Spinal cord (tissue), 10 donors: ENCODE data around the gene FNDC1. TPM values are rescaled to one million over a fixed set of nuclear protein-coding genes. Genes with fewer than 3 reads are reported as not detected.

Source experiments
- DNase-seq, 6 donors: peaks; one replicate each; pipeline versions ENCODE4 v3.0.0 to v3.0.0-alpha.2; 2013 to 2015; ENCODE audit warnings: low spot score in 6 of 6, low read depth in 4 of 6
- H3K27ac ChIP-seq: one replicate; pipeline ENCODE4 v1.5.1; 2013; ENCODE audit warnings: low read depth, low read length, control low read depth
- H3K27me3 ChIP-seq: one replicate; pipeline ENCODE4 v1.6.1; 2013; ENCODE audit warnings: low read length; ENCODE audit not compliant: control insufficient read depth, insufficient read depth
- H3K36me3 ChIP-seq: one replicate; pipeline ENCODE4 v1.6.1; 2013; ENCODE audit warnings: low read length; ENCODE audit not compliant: control insufficient read depth, insufficient read depth
- H3K4me1 ChIP-seq: one replicate; pipeline ENCODE4 v1.6.1; 2013; ENCODE audit warnings: low read length; ENCODE audit not compliant: control insufficient read depth, insufficient read depth
- H3K4me3 ChIP-seq: one replicate; pipeline ENCODE4 v1.5.1; 2013; ENCODE audit warnings: low read depth, low read length, control low read depth
- H3K9me3 ChIP-seq: one replicate; pipeline ENCODE4 v1.6.1; 2013; ENCODE audit warnings: low read length; ENCODE audit not compliant: control insufficient read depth, insufficient read depth
- WGBS: methylation state at CpG from one replicate; pipeline ENCODE4 v1.1.5; 2013; ENCODE audit warnings: missing lambda C conversion rate; ENCODE audit not compliant: insufficient coverage; 5-methylcytosine and 5-hydroxymethylcytosine counted together
- polyA plus RNA-seq, 2 donors: library from polyadenylated mRNA; unstranded; fragments of 120-200 nt; gene quantifications; one replicate each; pipeline ENCODE4 v1.2.1, GENCODE V29; 2013; ENCODE audit not compliant: insufficient read length in 2 of 2
- total RNA-seq, 2 donors: library from RNA; depleted of rRNA in 1 of 2; stranded (reverse); fragments of 120-200 nt in 1 of 2; fragments of >200 nt in 1 of 2; gene quantifications; one replicate each; pipeline versions ENCODE4 v1.2.3 to v1.2.4, GENCODE V29; 2013 to 2014
- donor health status: healthy.

The FNDC1 gene
- total and polyA plus RNA-seq, 4 donors: 10.7 to 49.0 (median 27.2) TPM

DNA sequence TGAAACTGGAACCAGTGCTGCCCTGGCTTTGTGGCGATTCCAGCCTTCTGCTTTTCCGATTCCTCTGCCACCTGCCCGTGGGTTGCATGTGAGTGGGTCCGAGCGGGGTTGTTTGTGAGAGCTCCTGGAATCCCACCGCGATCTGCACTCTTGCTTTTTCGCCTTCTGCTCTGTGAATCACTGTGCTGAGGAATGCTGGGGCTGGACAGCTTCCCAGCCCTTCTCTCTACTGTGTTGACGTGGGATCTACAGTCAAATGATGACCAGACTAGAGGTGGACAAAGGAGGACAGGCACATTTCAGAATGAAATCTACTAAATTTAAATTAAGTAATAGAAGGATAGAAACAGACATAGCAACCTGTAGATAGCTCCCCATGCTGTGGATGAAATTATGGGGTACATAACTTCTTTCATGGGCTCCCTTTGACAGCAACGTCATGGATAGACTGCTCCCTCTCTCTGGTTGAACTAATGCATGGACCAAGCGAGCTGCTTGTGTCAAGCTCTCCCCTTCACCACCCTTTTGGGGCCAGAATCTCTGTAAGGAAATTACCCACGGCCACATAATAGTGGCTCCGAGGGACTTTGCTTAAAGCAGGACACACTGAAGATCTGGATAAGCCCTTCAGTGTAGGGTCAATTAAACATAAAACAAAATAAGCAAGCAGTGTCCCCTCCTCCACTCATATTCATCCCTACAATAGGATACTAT is 2.0 kb downstream of the FNDC1 start:
- Histone ChIP-seq H3K4me1 (peaks cover 20% of the 10 kb centered on the region), H3K27me3 (peaks cover 66% of the 10 kb centered on the region), H3K4me3 (peak overlapping the region; percentile 54), H3K9me3 (no peaks in the 10 kb centered on the region), H3K27ac (peak overlapping the region; percentile 82), H3K36me3 (no peaks in the 10 kb centered on the region)
- DNase-seq: peak in 1 of 6 donors; percentile 59
- 49% methylated on average over 11 of the region's 13 CpGs for WGBS

DNA sequence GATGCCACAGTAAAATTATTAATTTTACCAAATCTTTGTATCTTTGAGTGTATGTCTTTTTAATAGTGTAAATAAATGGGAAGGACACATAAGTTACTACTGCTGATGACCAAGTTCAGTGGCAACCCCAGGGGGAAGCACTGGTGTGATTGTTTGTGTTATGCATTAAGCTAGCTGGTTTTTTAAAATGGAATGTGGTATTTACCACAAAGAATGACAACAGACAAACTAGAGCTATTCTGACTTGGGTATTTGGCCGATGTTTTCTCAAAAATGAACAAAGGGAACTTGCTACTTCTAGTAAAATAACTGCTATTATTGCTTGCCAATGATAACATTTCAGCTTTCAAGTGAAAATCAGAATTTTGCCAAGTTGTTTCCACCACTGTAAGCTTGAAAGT is 2.9 kb downstream of the FNDC1 start:
- WGBS: no CpG with 5 or more reads among the region's 1 CpG
- H3K4me1 ChIP-seq: peaks cover 20% of the 10 kb centered on the region
- no peak for DNase-seq

DNA sequence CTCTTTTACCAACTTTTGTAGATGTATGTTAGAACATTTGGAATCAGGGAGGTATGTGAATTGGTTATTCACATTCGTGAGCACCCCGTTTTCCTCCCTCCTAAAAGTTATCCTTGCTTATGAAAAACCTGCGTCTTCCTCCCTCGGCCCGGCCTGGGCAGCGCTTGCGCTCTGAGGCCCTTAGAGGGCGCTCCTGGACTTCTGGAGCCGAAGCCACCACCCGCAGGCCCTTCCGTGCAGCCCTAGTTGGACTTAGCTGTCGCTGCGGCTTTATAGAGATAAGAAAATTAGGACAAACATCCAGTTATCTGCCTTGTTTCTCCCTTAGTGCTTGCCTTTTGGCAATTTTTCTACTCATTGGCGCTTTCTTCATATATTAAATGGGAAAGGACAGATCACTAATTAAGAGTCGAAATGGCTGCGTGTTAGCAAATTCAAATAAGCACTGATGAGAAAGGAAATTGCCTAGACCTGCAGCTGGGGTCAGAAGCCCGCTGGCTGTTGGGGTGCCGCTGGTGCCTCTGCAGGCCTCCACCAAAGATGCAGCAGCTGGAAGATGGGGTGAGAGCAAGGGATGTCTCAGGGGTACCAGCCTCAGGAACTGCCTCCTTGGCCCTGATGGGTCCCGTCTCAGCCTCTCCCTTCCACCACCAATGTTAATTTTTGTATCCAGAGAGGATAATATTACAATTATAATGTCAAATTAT is 5.2 kb downstream of the FNDC1 start:
- Histone ChIP-seq H3K27ac (peak overlapping the region; percentile 25), H3K36me3 (no peaks in the 10 kb centered on the region), H3K27me3 (peaks cover 48% of the 10 kb centered on the region), H3K4me3 (no peak overlapping the region), H3K9me3 (no peaks in the 10 kb centered on the region), H3K4me1 (peaks cover 14% of the 10 kb centered on the region)
- DNase-seq: peak in 5 of 6 donors; percentile 57 to 92 (median 68)
- 13% methylated on average over 8 of the region's 19 CpGs for WGBS

More for the DNA sequence above, 2.9 kb downstream of the FNDC1 start:
- H3K27ac ChIP-seq: no peak overlapping the region
- H3K4me3 ChIP-seq: no peak overlapping the region
- H3K36me3 ChIP-seq: no peaks in the 10 kb centered on the region
- peaks cover 66% of the 10 kb centered on the region for H3K27me3 ChIP-seq
- H3K9me3 ChIP-seq: no peaks in the 10 kb centered on the region

DNA sequence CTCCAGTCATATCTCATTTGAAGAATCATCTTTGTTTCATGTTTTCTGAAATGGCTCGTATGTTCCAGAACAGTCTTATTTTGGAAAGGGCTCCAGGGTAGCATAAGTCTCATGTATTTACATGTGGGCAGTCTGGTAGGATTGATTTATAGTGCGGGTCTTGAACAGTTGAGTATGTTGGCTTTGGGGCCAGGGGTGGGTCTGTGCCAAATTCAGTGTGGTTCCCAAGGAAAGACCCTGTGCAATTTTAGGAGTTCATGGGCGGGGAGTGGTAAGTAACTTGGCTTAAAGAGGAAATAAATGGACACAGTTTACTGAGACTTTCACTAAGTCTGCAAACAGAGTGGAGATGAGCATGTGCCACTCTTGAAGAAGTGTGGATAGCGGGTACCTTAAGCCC is 7.7 kb downstream of the FNDC1 start:
- WGBS: 91% methylated on average over 4 of the region's 4 CpGs
- H3K36me3 ChIP-seq: no peaks in the 10 kb centered on the region
- DNase-seq: no peak

DNA sequence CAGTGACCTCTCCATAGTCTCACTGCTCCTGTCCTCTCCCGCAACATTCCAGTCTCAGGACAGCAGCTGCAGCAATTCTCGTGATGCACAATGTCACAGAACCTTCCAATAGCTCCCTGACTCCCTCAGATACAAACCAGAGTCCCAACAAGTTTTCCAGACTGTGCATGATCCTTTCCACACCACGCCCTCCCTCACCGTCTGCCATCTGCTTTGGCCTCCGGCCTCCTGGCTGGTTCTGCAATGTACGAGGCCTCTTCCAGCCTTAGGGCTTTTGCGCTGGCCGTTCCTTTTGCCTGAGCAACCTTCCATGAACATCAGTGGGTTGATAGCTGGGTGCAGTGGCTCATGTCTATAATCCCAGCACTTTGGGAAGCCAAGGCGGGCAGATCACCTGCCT is 9.6 kb downstream of the FNDC1 start:
- H3K27ac ChIP-seq: no peak overlapping the region
- 96% methylated on average over 9 of the region's 9 CpGs for WGBS
- no peak overlapping the region for H3K4me3 ChIP-seq
- H3K36me3 ChIP-seq: no peaks in the 10 kb centered on the region
- no peaks in the 10 kb centered on the region for H3K9me3 ChIP-seq
- peaks cover 8% of the 10 kb centered on the region for H3K27me3 ChIP-seq
- H3K4me1 ChIP-seq: peaks cover 6% of the 10 kb centered on the region
- DNase-seq: no peak

More for the DNA sequence above, 7.7 kb downstream of the FNDC1 start:
- H3K9me3 ChIP-seq: no peaks in the 10 kb centered on the region
- peaks cover 6% of the 10 kb centered on the region for H3K4me1 ChIP-seq
- peaks cover 25% of the 10 kb centered on the region for H3K27me3 ChIP-seq
- H3K4me3 ChIP-seq: no peak overlapping the region
- H3K27ac ChIP-seq: no peak overlapping the region

DNA sequence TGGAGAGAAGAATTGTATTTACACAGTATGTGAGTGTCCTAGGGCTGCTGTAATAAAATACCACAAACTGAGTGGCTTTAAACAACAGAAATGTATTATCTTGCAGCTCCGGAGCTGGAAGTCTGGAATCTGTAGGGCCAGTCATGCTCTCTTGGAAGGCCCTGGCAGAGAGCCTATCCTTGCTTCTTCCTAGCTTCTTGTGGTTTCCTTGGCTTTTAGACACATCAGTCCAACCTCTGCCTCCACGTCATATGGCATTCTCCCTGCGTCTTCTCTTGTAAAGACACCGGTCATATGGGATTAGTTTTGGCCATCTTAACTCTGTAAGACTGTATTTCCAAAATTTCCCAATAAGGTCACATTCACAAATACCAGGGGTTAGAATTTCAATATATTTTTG is 10.8 kb downstream of the FNDC1 start:
- Histone ChIP-seq H3K4me1 (no peaks in the 10 kb centered on the region), H3K4me3 (no peak overlapping the region), H3K9me3 (no peaks in the 10 kb centered on the region), H3K27ac (no peak overlapping the region), H3K36me3 (no peaks in the 10 kb centered on the region), H3K27me3 (peaks cover 2% of the 10 kb centered on the region)
- WGBS: 42% methylated on average over 1 of the region's 4 CpGs
- no peak for DNase-seq

DNA sequence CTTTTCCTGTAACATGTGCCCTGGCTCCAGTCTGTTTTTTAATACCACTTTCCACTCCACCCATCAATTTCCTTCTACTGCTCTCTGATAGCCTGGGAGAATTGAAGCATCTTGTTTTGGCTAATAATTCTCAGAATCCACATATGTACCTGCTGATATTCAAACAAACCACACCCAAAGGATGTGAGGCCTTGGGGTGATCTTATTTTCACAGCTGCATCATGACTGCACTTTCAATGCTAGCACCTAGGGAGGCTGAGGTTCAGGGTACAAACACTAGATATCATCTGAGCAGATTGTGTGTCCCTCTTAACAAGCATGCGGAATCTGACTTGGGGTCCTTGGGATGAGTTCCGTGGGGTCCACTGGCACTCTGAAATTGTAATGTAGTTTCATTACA is 12.7 kb downstream of the FNDC1 start:
- no peak overlapping the region for H3K4me3 ChIP-seq
- no peak overlapping the region for H3K27ac ChIP-seq
- no peaks in the 10 kb centered on the region for H3K36me3 ChIP-seq
- no peak for DNase-seq
- peaks cover 2% of the 10 kb centered on the region for H3K27me3 ChIP-seq
- no peaks in the 10 kb centered on the region for H3K9me3 ChIP-seq
- no peaks in the 10 kb centered on the region for H3K4me1 ChIP-seq
- whole genome bisulfite sequencing: 100% methylated on average over 1 of the region's 2 CpGs

DNA sequence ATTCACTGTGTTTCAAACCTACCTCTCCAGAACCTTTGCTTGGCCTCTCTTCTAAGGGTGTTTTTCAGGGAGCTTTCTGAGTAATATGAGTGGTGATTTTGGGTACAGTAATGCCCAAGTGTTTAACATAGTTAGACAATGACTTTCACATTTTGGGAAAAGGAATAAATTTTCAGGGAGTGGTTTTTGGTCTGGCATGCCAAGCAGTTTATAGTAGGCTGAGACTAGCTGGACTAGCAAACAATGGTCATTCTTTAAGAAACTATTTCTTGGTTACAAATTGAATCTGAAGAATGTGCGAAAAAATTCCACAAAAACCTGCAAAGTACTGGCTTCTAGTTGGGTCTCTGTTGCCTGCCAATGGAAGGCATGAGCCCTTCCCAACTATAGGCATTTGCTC is 15.4 kb downstream of the FNDC1 start:
- WGBS: no CpG with 5 or more reads among the region's 1 CpG
- Histone ChIP-seq H3K27me3 (peaks cover 2% of the 10 kb centered on the region), H3K4me3 (no peak overlapping the region), H3K27ac (no peak overlapping the region), H3K4me1 (no peaks in the 10 kb centered on the region), H3K36me3 (no peaks in the 10 kb centered on the region), H3K9me3 (no peaks in the 10 kb centered on the region)
- DNase-seq: no peak

DNA sequence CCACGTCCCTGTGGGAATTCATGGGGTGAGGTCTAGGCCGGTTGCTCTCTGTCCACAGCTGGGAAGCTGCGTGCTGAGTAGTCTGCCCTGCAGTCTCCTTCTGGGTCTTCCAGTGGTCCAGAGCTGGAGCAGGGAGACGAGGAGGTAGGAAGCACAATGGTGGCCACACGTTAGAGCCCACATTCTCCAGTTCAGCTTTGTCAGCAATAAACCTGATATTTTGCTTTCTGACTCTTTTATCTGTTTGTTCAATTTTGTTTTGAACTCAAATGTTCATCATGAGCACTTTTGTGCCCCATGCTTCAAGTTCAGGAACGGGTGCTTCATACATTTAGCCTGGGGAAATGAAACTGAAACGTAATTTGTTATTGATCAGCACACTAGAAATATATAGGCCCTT is 21.3 kb downstream of the FNDC1 start:
- no peak for DNase-seq
- Histone ChIP-seq H3K27me3 (no peaks in the 10 kb centered on the region), H3K9me3 (no peaks in the 10 kb centered on the region), H3K4me1 (no peaks in the 10 kb centered on the region), H3K27ac (no peak overlapping the region), H3K36me3 (no peaks in the 10 kb centered on the region), H3K4me3 (no peak overlapping the region)
- 83% methylated on average over 4 of the region's 7 CpGs for WGBS

DNA sequence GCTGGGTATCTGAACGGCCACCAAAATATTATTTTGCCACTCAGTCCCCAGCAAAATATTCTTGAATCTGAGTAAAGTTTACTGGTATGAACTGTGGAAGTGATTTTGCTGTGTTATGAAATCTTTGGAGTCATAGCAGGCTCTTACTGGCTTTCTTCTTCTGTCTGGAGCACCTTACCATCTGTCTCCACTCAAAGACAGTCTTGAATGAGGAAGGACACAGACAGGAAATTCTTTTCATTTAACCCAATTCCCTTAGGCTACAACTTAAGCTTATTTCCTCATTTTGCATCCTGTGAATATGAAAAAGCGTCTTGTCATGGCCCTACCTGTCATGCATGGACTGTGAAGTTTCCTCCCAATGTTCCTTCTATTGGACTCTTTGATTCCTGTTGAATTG is 24.7 kb downstream of the FNDC1 start:
- Histone ChIP-seq H3K4me3 (no peak overlapping the region), H3K36me3 (no peaks in the 10 kb centered on the region), H3K9me3 (no peaks in the 10 kb centered on the region), H3K27ac (no peak overlapping the region), H3K4me1 (no peaks in the 10 kb centered on the region), H3K27me3 (no peaks in the 10 kb centered on the region)
- DNase-seq: no peak
- no CpG with 5 or more reads among the region's 2 CpGs for WGBS
